ENCODE data around the gene COL17A1.
A peak's percentile ranks its signal among the peaks of the same experiment; 100 is the strongest.

Gene COL17A1

DNA sequence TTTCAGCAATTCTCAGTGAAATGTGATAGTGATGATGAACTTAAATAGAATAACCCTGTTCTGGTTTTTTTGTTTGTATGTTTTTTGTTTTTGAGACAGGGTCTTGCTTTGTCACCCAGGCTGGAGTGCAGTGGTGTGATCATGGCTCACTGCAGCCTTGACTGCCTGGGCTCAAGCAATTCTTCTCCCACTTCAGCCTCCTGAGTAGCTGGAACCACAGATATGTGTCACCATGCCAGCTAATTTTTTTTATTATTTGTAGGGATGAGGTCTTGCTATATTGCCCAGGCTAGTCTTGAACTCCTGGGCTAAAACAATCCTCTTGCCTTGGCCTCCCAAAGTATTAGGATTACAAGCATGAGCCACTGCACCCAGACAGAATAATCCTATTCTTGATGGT, 14.3 kb upstream of the COL17A1 start:
- CTCF ChIA-PET: interaction anchor here (0.6 to 1.2 kb wide), 3 partner anchors 14 to 23 kb away, joined by 3 to 6 read pairs (median 4); no protein-coding TSS in a partner anchor
- no peak for TF ChIP-seq CTCF (conservative IDR thresholded peaks at IDR 0.05; ENCODE audit: low read depth)
- POLR2A ChIA-PET (ENCODE audit: low non-redundant PET): no interaction called here

DNA sequence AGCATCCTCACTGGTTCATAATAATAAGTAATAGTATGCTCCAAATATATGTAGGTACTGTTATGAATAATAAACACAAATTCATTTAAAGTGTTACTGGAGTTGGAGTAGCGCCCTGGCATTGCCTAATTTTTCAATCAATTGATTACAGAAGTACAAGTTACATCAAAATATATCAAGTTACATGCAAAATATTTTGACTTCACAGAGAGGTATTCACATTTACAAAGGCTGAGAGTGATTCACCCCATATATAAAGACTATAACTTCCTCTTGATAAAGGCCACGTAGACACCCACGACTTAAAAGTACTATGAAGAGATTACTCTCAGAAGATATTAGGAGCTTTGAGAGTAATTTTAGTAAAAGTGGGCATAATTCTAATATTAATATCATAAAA, 13.6 kb upstream of the COL17A1 start:
- ChIA-PET POLR2A (ENCODE audit: low non-redundant PET) (no interaction called here), CTCF (interaction anchor here (0.6 to 1.2 kb wide), 2 partner anchors 13 to 21 kb away, joined by 3 to 6 read pairs; no protein-coding TSS in a partner anchor)
- no peak overlapping the region for H3K27ac ChIP-seq
- DNase-seq (ENCODE audit: low spot score): peak; percentile 50
- TF ChIP-seq CTCF (conservative IDR thresholded peaks at IDR 0.05; ENCODE audit: low read depth): no peak

More for the DNA sequence above, 14.3 kb upstream of the COL17A1 start:
- no peak for DNase-seq (ENCODE audit: low spot score)
- no peak overlapping the region for H3K27ac ChIP-seq

GRCh38 chr10:104098358-104098925, 12.8 kb upstream of the COL17A1 start:
- no peak for TF ChIP-seq CTCF (conservative IDR thresholded peaks at IDR 0.05; ENCODE audit: low read depth)
- H3K27ac ChIP-seq: no peak overlapping the region
- ChIA-PET CTCF (interaction anchor here (0.6 kb wide), 1 partner anchor 23 kb away, joined by 3 read pairs; the partner anchor contains the start of gene SFR1), POLR2A (ENCODE audit: low non-redundant PET) (no interaction called here)
- DNase-seq (ENCODE audit: low spot score): no peak

- H3K27ac ChIP-seq: no peak overlapping the region
- ChIA-PET CTCF (no interaction called here), POLR2A (ENCODE audit: low non-redundant PET) (no interaction called here)
- DNase-seq (ENCODE audit: low spot score): no peak
- no peak for TF ChIP-seq CTCF (conservative IDR thresholded peaks at IDR 0.05; ENCODE audit: low read depth)
Measured at GRCh38 chr10:104096692-104097091, 11.0 kb upstream of the COL17A1 start.

DNA sequence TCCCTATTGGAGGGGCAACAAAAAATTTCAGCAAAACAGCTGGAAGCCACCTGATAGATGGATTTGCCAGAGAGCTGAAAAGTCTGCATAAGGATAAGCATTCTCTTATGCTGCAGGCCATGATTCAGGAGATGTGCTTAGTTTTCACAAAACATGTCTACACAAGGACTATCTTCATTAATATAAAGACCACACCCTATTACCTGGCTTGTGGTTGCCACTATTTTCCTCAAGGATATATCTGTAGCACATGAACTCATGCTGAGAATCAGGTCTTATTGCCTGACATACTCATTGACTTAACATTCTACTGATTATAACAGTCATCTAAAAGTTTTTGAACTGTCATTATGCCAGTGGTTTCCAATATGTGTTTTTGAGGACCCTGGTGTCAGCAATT, 7.1 kb upstream of the COL17A1 start:
- ChIA-PET CTCF (interaction anchor here (2.9 kb wide), 1 partner anchor 29 kb away, joined by 13 read pairs; the partner anchor contains the start of gene SFR1), POLR2A (ENCODE audit: low non-redundant PET) (no interaction called here)
- no peak for DNase-seq (ENCODE audit: low spot score)
- TF ChIP-seq CTCF (conservative IDR thresholded peaks at IDR 0.05; ENCODE audit: low read depth): no peak
- no peak overlapping the region for H3K27ac ChIP-seq

DNA sequence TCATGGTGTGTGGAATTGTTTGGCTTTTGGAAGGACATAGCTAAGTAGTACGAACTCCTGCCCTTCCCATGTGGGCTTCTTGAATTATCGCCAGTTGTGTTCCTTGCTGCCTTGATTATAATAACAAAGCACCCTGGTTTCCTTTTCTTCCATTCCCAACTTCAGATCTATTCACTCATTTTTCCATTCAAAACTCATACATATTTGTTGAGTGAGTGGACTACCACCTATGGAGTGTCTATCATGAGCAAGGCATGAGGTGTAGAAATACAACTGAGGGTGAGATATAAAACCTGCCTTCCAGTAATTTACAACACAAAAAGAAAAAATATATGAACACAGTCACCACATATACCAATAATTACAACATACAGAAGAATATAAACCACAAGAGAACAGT, 4.9 kb upstream of the COL17A1 start:
- POLR2A ChIA-PET (ENCODE audit: low non-redundant PET): no interaction called here
- CTCF ChIA-PET: interaction anchor here (0.6 to 2.0 kb wide), 2 partner anchors 10 to 114 kb away, joined by 3 to 5 read pairs; no protein-coding TSS in a partner anchor
- TF ChIP-seq CTCF (conservative IDR thresholded peaks at IDR 0.05; ENCODE audit: low read depth): no peak
- H3K27ac ChIP-seq: no peak overlapping the region
- no peak for DNase-seq (ENCODE audit: low spot score)

All from RWPE1 (cell line).